ENCODE data around the gene ADGRB2.
"Not testable (repeated sequence)": the region's sequence is repeated elsewhere in the genome, so short reads cannot be mapped to it uniquely, and the experiment has no call there.

The ADGRB2 gene

GRCh38 chr1:31726715-31727114 is 37.4 kb downstream of the ADGRB2 start:
- DNase-seq (ENCODE audit: low read depth) = no peak

DNA sequence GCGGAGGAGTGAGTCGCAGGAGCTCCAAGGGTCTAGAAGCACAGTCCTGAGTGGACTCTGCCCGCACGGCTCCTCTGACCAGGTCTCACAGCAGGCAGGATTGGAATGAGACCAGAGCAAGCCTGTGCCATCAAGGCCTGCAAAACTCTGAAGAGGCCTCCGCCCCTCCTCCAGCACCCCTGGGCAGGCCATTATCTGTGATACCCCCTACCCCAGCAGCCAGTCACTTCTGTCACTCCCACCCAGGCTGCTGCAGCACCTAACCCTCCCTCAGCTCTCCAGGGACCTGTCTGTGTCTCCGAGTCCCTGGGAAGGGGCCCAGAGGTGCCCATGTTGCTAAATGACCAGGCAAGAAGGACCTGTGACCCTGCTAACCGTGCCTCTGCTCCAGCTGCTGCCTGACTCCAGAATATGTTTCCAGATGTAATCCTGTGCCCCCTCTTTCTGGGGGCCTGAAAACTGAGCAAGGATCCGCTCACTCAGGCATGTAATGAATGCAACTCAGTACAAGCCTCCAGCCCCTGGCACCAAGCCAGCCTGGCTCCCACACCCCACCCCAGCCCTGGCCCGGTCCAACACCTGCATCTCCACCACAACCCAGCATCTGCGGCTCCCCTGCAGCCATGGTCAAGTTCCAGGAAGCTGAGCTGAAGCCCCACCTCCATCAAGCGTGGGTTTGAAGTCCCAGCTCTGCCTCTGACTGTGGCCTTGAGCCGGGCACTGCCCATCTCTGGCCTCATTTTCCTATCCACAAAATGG is 38.2 kb downstream of the ADGRB2 start:
- no peak for DNase-seq (ENCODE audit: low read depth)

GRCh38 chr1:31725134-31725533 is 39.0 kb downstream of the ADGRB2 start:
- DNase-seq (ENCODE audit: low read depth) = no peak

- no peak for DNase-seq (ENCODE audit: low read depth)
Measured at GRCh38 chr1:31723828-31724359, 40.2 kb downstream of the ADGRB2 start.

GRCh38 chr1:31718327-31718897 is 45.7 kb downstream of the ADGRB2 start:
- DNase-seq (ENCODE audit: low read depth) = no peak

DNA sequence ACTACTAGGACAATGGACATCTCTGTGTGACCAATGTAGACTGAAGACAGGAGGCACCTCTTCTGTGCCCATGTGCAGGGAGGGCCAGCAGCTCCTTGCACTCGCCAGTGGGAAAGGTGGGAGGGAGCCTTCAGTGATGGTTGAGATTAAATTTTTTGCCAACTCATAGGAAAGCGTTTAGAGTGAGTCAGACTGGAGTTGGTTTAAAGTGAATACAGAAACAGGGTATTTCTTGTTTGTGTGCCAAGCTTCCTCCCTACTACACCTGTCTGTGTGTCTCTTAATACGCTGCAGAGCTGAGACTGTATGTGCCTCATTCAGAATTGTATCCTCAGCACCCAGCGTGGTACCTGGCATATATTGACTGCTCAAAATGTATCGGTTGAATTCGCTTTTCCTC is 46.8 kb downstream of the ADGRB2 start:
- no peak for DNase-seq (ENCODE audit: low read depth)

DNA sequence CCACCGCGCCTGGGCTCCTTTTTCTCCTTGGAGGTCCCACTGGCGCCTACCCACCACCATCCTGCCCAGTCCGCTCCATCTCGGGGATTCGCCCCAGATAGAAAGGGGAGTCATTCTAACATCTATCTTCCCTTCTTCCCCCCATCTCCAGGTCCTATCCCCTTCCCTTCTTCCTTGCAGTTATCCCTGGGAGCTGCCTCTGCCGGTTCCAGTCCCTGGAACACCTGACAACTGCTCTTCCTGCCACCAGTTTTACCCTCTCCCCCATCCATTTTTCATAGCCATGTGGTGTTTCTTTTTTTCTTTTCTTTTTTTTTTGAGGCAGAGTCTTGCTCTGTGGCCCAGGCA is 48.3 kb downstream of the ADGRB2 start:
- DNase-seq (ENCODE audit: low read depth) = no peak

- peak; percentile 82 for DNase-seq (ENCODE audit: low read depth)
Measured at GRCh38 chr1:31715087-31715872, 48.9 kb downstream of the ADGRB2 start.

DNA sequence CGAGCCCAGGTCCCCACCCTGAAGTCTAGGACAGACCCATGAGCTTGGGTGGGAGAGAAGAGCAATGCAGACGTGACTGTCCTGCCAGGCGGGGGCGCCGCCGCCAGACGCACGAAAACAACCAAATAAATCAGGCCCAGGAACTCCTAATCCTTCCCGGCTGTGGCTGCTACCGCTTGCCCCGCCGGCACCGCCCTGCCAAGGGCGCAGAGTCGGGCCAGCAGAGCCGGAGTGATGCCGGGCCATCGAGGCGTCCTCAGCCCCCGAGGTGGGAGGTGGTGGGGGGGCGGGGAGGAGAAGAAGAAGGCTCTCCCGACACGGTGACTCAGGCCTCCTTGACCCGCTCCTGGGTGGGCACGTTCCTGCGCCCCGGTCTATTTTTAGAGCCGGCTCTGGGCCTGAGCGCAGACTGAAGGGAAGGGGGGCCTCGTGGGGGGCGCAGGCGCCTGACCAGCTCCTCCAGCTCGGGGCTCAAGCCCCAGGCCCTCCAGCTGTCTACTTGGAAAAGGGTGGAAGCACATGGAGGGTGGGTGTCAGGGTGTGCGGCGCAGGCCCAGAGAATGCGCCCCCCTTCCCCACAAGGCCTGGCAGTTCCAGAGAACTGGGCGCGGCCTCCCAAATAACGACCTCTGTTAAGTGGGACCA is 49.6 kb downstream of the ADGRB2 start:
- no peak for DNase-seq (ENCODE audit: low read depth)

DNA sequence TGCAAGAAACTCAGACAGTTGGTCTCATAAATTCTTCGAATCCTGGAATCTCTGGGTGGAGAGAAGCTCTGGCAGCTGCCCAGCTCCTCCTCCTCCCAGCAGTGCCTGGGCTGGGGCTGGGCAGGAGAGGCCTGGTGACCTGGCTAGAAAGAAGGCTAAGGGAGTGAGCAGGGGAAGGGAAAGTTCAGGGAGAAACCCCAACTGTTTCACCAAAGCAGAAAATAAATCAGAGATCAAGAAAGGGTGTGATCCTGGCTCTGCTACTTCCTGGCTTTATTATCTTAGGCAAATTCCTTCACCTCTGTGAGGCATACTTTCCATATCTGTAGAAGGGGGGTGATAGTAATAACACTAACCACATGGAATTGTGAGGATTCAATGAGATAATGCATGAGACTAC is 51.5 kb downstream of the ADGRB2 start:
- DNase-seq (ENCODE audit: low read depth) = no peak

DNA sequence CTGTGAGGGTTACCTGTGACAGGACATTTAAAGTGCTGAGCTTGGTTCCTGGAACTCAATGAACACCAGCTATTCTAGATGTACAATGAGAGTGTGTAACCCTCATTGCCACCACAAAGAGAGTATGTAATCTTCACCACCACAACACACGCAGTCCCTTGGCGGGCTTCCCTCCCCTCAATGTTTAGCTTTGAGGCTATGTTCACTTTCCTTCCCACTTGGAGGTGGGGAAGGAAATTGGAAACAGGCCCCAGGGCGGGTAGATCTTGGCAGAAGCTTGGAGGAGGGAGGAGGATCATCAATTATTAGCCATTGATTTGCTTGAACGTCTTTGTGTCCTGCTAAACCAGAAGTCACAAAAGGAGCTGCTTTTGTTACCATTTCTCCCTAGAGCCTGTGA is 52.1 kb downstream of the ADGRB2 start:
- DNase-seq (ENCODE audit: low read depth) = no peak

GRCh38 chr1:31708324-31708723 is 55.8 kb downstream of the ADGRB2 start:
- no peak for DNase-seq (ENCODE audit: low read depth)

- peak; percentile 68 for DNase-seq (ENCODE audit: low read depth)
Measured at GRCh38 chr1:31707711-31708110, 56.4 kb downstream of the ADGRB2 start.

GRCh38 chr1:31707059-31707600 is 57.0 kb downstream of the ADGRB2 start:
- DNase-seq (ENCODE audit: low read depth) = not testable (repeated sequence)

GRCh38 chr1:31706384-31707058 is 57.6 kb downstream of the ADGRB2 start:
- DNase-seq (ENCODE audit: low read depth) = no peak

DNA sequence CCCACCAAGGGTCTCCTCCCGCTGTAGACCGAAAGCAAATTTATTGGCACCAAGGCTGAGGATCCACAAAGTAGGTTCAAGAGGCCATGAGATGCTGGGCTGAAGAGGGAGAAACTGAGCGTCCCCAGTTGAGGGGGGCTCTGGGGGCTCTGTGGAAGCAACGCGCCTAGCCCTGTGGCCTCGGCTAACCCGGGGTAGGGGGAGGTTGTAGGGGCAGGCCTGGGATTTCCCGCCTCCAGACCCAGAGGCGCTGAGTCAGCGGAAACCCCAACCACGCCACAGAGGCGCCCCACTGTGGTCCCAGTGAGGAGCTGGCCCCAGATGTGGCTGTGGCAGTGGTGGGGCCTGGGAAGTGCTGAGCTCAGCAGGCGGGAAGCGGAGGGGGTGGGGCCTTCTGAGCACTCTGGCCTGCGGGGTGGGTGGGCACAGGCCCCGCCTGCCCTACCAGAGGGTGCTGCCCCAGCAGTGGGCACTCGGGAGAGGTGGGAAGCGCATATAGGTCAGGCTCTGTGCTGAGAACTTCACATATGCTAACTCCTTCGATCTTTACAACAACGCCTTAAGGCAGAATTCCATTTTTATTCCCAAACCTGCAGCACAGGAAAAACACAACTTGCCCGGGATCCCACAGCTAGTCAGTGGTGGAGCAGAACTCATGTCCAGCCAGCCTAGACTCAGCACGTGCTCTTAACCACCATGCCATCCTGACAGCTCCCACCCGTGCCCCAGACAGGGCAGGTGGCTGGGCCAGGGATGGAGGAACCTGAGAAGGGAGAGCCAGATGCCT is 58.9 kb downstream of the ADGRB2 start:
- DNase-seq (ENCODE audit: low read depth) = no peak

- DNase-seq (ENCODE audit: low read depth) = peak; percentile 58
Measured at GRCh38 chr1:31704271-31705079, 59.7 kb downstream of the ADGRB2 start.

GRCh38 chr1:31703431-31704270 is 60.5 kb downstream of the ADGRB2 start, which contains the start of gene COL16A1:
Gene COL16A1, minus strand, starts transcription at chr1:31704017. Its CDS starts 1,824 bp downstream, at chr1:31702193.
- no peak for DNase-seq (ENCODE audit: low read depth)

Data from stromal cell of bone marrow (primary cell).